HG03521 (cell line): ENCODE measurements around the gene WDR7.

Experiments
- ATAC-seq: cut with Tn5 transposase; IDR thresholded peaks from one replicate; pipeline ENCODE4 v1.9.1; 2021; ENCODE audit warnings: mild to moderate bottlenecking, moderate library complexity; ENCODE audit not compliant: unreplicated experiment

The WDR7 gene

DNA sequence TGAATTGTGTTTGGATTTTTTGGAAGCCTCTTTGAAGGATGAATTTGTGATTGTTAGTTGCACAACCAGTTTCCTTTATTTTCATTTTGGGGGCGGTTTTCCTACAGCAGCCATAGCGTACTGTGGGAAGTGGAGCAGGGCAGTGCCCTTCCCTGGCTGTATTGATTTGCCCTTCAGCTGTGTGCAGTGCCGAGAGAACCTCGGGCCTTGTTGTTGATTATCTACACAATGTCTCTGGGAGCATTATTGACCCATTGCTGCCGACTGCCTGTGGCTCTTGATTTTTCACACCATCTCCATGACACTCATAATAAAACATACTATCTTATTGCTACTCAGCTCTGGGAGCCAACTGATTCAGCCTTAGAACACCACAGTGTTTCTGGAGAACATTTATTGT, 333.6 kb downstream of the WDR7 start:
- ATAC-seq = no peak

DNA sequence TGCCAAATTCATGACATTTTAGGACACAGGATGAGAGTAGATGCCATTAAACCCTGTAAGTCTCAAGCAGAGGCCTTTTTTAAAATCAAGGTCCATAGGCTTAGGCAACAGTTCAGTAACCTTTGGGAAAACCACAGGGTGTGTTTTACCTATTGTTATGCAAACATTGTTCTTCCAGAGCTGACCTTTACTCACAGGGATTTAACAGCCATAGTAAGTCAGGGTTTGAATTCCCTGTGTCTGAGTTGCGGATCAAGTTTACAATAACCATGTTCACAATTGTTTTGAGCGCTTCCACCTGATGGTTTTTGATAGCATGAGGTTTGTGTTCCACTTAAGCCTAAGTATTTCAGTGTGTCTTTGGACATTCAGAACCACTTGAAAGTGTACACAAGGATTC, 335.7 kb downstream of the WDR7 start:
- no peak for ATAC-seq

DNA sequence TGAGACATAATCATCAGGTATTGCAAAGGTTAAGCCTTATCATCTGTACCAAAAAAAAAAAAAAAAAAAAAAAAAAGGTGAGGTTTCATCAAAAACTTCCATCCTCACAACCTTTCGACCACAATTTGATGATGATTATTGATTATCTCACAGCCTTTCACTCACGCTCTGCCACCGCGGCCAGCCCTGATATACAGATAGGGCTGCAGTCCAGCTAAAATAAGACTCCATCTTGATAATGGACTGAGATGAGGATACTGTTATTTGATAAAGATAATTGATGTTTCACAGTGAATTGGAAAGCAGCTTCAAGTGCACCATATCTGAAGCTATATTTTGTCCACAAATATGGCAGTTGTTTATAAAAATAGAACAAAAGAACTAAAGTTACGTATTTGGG, 336.1 kb downstream of the WDR7 start:
- no peak for ATAC-seq

DNA sequence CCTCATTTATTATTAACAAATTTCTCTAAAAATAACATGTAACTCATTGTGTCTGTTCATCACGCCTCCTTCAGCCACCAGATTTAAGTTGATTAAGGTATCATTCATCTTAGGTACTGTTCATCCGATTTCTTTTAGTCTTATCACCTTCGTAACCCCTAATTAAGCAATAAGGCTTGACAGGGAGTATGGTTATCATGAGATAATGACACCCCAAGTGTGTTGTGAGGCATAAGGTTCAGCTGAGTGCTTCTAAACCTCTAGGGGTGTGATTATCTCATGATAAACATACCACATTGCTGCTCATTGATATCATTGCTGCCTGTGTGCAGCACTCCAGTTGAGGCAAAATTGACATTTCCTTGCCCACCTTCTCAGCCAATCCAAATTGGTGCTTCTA, 336.9 kb downstream of the WDR7 start:
- ATAC-seq = no peak

DNA sequence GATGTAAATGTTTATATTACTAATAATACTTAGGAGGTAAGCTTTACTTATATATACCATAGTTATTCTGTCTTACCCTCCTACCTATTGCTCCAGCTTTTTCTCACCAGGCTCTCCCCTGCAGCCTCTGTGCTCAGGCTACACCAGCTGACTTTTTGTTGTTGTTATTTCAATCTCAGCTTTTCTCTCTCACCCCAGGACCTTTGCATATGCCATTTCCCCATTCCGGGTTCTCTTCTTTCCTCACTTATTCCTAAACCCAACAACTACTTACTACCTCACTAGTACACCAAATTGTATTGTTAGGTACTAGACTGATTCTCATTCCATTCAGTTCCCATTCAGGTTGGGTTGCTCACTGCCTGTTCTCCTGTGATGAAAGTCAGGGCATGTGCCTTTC, 339.5 kb downstream of the WDR7 start:
- no peak for ATAC-seq

DNA sequence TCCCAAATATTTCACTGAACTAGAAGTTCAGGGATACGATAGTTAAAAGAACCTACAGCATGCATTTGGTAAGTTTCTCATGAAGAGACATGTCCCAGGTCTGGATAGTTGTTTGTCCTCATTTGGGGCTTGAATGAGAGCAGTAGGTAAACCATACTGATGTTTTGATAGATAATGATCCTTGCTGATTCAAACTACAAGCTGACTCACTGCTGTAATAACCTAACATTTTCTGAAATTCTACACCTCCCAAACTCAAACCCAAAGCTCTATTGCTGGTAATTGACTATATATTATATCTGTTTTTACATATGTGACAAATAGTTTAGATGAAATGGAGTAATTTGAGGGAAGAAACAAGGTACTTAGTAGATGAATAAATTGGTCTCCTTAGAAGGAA, 341.6 kb downstream of the WDR7 start:
- ATAC-seq = no peak

DNA sequence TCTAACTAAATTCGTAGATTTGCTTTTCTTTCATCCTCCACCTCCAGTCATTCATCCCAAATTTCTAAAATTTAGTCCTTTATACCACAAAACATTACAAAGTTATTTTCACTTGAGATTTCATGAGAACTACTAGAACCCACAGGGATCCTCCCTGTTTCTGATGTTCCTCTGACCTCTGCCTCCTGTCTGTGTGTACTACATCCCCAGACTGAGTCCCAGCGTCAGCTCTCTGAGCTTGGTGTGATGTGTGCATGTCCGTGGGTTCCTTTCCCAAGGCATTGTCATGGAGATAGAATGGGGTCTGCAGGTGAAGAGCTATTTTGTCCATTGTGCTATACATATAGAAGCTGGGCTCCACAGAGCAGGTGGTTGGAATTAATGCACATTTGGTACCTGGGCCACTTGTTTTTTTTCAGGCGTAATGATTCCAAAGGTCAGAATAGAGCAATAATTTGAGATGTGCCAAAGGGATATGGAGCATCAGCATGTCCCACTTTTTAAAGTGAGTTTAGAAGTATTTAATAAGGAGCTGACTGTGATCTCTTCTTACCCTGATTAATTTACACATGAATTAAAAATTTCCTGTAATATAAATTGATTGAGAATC, 344.5 kb downstream of the WDR7 start:
- no peak for ATAC-seq

DNA sequence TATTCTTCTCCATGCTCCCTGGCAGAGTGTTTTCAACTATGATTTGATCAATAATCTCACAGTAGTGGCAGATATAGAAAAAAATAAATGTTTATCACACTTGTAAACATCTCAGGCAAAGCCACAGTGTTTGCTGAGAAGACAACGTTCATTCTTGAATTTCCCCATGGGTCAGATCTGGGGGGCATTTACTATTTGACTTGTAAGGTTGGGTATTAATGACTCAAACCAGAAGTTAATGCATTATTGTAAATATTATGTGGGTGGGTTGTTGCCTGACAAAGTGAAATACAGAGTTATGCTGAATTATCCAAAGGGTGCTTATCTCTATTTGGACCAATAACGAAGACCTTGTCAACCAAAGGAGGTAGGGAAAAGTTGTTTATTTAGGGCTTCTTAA, 346.0 kb downstream of the WDR7 start:
- no peak for ATAC-seq

DNA sequence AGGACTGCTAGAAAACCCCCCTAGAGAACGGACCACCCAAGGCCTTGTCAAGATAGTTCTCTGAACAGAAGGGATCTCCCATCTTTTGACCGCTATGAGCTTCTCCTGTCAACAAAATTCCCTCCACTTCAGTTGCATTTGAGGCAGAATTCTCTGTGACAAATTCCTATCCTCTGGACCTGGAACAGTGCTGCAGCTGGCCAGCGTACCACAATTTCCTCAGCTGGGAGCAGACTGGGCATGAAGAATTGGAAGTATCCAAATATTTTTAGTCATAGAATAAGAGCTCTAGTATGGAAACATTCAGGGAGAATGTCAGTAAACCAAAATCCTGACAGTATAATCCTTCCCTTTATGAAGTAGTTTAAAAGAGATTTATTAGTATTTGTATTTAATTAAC, 348.7 kb downstream of the WDR7 start:
- ATAC-seq = no peak

DNA sequence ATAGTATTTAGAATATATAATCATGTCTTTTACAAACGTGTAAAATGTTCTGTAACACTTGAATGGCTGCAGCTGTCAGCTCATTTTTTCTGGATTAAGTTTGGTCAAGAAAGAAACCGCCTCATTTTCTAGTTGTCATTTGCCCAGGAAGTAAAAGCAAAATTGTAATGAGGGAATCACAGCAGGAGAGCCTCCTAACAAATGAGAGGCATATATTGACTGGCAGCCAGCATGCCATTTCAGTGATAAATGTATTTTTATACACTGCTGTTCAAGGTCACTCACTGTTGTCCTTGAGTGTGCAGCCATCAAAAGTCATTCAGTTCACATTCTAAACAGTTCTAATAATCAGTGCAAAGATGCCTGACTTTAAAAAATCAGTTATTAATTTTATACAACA, 351.5 kb downstream of the WDR7 start:
- ATAC-seq = no peak

DNA sequence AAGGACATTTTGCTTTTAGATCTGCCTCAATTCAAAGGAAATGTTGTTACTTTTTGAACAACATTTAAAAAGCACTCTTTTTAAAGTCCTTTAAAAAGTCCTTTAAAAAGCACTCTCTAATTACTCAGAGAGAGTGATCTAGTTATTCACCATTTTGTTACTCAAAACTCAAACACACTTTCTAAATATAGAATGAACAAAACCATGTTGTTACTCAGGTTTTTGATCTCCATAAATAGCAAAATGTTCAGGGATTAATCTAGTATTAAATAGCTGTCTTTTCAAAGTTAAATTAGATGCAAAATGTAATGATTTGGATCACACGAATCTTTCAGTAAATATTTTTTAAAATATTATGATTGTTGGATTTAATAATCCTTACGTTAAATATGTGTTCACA, 352.2 kb downstream of the WDR7 start:
- no peak for ATAC-seq

DNA sequence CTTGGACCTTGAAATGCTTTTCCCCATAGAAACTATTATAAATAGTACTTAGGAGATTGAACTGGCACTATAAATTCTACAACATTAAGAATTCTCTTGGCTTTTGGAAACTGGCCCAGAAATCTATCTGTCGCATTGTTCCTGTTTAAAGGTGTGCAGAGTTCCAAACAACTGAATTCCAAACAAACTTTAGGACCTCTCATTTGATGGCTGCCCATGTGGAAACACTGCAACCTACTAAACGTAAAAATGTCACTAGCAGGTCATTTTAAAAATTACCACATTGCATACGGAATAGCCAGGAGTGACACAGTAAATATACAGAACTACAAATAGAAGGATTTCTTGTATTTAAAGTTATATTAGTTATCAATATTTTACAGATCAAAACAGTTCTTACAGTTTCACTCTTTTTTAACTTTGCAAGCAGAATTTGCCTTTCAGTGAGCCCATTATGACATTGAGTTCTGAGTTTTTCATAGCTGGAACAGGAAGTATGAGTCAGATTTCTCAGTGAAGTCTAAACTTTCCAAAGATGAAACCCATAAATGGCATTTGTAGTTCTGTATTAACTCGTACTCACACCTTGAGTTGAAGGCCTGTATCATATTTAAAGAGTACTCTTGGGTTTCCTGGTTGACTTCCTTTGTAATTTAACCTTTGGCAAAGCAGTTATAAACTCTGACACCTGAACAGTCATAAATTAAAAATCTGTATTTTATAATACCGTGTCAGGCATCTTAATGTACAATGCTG, 353.4 kb downstream of the WDR7 start:
- peak; percentile 86 for ATAC-seq

DNA sequence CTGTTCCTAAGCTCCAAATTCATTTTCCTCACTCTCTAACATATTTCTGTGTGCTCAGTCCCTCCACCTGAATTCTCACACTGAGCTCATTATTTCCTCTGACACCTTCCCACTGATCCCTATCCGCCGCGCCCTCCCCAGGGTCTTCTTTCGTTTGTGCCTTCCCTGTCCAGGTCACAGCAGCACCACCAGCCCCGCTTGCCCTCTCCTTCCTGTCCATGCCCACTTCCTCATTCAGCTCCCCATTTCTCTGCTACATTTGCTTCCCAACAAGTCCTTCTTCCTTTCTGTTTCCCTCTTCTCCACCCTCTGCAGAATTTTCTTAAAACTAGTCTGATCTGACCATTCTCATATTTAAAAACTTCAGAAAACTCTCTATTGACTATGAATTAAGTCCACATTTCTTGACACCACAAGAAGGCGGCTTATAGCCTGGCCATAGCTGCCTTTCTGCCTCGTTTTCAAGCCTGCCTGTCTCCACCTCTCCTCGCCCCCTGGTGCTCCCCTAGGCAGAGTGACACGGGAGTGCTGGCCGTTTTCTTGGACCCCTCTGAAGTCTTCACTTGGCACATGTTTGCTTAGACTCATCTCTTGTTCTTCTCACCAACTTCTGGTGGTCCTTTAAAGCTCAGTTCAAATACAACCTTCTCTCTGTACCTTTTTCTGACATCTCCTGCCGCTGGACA, 357.0 kb downstream of the WDR7 start:
- no peak for ATAC-seq

DNA sequence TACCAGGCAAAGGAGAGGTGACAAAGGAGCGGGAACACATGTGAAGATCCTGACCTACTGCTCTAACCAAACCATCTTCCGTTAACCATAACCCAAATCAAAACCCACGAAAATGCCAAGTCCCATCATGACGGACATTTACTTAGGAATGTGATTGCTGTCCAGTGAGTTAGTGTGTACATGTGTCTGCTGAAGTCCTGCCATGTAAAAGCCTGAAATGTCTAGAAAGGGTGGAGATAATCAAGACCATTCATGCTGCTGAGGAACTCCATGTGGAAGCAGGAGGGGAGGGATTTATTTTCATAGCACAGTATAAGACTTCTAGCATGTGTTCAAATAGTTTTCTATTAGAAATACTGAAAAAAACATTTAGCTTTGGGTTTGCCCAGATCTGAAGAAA, 358.7 kb downstream of the WDR7 start:
- no peak for ATAC-seq

DNA sequence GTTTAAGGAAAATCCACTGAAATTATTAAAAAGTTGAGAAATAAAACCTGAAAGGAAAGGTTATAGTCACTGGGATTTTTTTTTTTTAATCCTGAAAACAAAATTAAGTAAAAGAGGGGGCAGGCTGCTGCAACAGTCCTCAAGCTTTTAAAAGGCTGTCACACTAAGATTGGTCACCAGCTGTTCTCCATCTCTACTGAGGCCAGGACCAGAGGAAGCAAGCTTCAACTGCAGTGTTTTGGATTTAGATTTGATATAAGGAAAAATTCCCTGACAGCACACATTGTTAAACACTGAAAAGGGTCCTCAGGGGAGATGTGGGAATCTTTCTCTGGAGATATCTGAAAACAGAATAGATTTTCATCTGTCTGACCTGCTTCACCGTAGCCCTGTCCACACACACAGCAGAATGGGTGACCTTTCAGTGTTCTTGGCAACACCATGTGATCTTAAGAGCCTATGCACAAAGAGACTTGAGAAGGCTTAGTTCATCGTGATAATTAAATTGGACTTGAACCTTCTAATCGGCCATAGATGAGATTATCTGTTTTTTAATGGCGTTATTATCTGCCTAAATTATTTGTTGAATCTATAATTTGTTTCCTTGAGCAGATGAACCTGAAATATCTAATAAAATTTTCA, 363.7 kb downstream of the WDR7 start:
- no peak for ATAC-seq

DNA sequence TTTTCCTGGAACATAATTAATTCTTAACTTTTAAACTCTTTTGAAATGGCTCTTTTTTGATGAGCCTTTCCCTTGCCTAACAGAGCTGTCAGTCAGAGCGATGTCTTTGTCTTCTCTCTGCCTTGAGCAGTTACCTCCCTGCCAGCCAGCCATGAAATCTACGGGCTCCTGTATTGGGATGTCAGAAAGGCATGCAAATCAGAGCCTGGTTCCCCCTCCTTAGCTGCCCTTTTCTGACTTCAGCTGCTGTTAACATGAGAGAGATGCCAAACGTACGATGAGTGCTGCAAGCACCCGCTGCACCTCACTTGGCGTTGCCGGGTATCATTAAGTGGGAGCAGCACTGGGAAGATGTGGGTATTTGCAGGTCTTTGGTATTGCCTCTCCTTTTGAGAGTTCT, 364.3 kb downstream of the WDR7 start:
- ATAC-seq = no peak

DNA sequence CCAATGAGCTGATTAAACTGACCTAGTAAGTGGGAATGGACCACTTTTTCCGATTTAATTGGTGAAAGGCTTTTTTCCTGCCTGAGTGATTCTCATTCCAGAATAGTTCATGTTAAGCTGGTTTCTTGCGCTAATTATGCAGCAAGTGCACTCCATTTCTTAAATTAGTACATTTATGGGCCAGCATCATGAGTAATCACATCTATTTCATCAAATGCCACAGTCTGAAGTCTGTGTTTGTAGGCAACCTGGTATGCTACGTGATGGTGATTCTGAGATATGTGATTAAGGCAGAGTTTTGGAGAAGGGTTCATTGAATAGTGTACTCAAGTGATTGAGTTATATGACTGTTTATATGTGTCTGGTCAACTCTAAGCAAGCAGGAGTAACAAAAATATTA, 367.7 kb downstream of the WDR7 start:
- ATAC-seq = no peak

DNA sequence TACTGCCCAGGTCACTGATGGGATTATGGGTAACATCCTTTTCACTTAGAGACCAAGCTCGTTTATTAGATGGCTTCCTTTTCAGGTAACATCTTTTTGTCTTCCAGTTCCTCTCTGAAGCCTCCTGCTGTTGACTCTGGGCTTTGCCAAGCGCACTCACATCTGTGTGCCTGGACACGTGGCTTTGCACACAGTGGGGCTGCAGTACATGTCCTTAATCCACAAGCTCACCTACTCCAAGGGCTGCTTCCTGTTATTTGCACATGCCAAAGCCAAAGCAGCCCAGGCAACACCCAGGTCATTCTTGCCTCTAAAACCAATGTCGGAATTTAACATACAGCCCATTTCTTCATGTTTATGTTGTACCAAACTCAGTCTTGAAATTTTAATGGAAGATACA, 371.6 kb downstream of the WDR7 start:
- no peak for ATAC-seq

DNA sequence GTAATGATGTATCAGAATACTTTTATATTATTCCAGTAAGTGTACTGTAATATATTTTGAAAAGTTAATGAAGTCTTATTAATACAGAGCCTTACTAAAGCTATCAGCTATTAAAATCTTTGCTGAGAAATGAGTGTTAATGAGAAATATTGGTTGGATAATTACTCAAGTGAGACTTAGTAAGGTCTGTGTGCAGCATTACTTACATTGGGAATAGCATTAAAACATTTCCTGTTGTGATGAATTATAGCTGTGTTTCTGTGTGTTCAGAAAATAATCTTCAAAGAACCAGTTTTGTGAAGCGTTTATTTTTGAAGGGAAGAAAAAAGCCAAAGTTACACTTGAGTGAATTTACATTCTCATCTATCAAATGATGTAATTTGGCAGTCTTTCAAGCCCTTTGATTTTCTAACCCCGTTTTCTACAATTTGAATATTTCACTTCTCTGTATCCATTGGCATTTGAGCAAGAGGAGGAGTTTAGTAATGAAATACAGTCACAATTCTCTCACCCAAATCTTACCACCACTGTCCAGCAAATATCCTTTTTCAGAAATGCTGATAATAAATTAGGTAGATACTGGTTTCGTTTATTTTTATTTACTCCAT, 372.2 kb downstream of the WDR7 start:
- ATAC-seq = no peak

DNA sequence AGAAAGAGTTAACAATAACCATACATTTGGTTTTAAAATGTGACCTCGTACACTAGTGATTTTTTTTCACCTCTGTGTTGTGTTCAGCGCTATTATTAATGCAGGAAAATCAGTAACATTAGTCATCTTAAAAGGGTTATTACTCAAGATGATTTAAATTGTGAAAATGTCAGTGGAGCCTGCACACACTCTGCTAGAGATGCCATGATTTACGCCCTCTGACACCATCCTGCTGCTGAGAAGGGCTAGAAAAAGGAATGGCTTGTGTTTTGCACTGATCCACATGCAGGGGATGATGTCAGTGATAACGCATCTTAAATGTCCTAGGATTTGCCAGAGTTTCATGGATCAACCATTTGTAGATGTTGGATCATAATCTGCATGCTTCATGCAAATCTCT, 374.4 kb downstream of the WDR7 start:
- no peak for ATAC-seq

DNA sequence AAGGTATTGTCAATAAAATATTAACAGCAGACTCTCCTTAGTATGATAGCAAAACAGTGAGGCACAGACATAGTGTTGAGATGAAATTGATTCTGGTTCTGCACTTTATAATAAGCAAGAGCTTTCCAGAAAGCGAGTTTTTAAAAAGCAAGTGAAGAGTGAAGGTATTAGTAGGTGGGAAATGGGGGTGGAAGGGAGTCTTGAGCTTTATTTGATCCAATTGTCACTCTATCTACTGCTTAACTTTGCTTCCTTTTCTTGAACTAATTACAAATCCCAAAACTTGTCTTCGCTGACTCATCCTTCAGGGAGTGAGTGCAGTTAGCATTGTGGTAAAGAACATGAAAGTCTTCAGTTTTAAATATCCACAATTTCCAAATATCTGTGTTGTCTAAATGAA, 375.2 kb downstream of the WDR7 start:
- no peak for ATAC-seq
